IMR-90 (cell line): ENCODE results near the gene SLC38A3. TPM values are rescaled to one million over a fixed set of nuclear protein-coding genes. Genes with fewer than 3 reads are reported as not detected.

Experiments used
- ATAC-seq: fragments of 200-7000 bp; cut with Tn5 transposase; 2 replicates; pipeline ENCODE4 v1.9.1; 2020; ENCODE audit warnings: low read depth, mild to moderate bottlenecking, moderate library complexity
- BruUV-seq: library from RNA; stranded (reverse); fragments of 400-500 nt; replicated peaks from 2 replicates; lab custom pipeline; 2021; lab: Mats Ljungman, UMichigan
- CTCF ChIA-PET: fragments of 300-600 bp; formaldehyde crosslinking; extraction: SDS; loops from one replicate; lab custom pipeline; 2021; ENCODE audit warnings: antibody characterized with exemption; lab: Yijun Ruan, JAX
- POLR2A ChIA-PET: fragments of 300-600 bp; sonication (Branson Sonifier 250); formaldehyde crosslinking; loops from one replicate; lab custom pipeline; 2022; ENCODE audit warnings: antibody characterized with exemption; ENCODE audit not compliant: unreplicated experiment; lab: Charles Lee
- DNase-seq: peaks from one replicate; pipeline ENCODE4 v3.0.0; 2013
- H2AFZ ChIP-seq: replicated peaks from 2 replicates; pipeline ENCODE3; 2013; ENCODE audit warnings: low read length, mild to moderate bottlenecking; ENCODE audit not compliant: poor library complexity
- H2AK5ac ChIP-seq: 2 replicates; pipeline ENCODE4 v1.6.1; 2013; ENCODE audit warnings: low read depth, low read length, inconsistent platforms
- H2AK9ac ChIP-seq: replicated peaks from 2 replicates; pipeline ENCODE3; 2013; ENCODE audit warnings: mild to moderate bottlenecking, low read depth, low read length, moderate library complexity; ENCODE audit not compliant: poor library complexity
- H2BK120ac ChIP-seq: 2 replicates; pipeline ENCODE4 v1.6.1; 2013; ENCODE audit warnings: low read depth, low read length, inconsistent platforms
- H2BK15ac ChIP-seq: 3 replicates; pipeline ENCODE4 v1.6.1; 2013; ENCODE audit warnings: low read depth, low read length, inconsistent platforms
- H2BK20ac ChIP-seq: 2 replicates; pipeline ENCODE4 v1.6.1; 2013; ENCODE audit warnings: low read depth, mild to moderate bottlenecking, inconsistent platforms, low read length, moderate library complexity
- H2BK5ac ChIP-seq: 2 replicates; pipeline ENCODE4 v1.6.1; 2013; ENCODE audit warnings: mild to moderate bottlenecking, low read depth, low read length, inconsistent platforms; ENCODE audit not compliant: poor library complexity, severe bottlenecking
- H3K14ac ChIP-seq: replicated peaks from 2 replicates; pipeline ENCODE4 v1.6.1; 2013; ENCODE audit warnings: low read depth, low read length, inconsistent platforms
- H3K18ac ChIP-seq: 2 replicates; pipeline ENCODE4 v1.6.1; 2013; ENCODE audit warnings: low read depth, low read length, control low read depth
- H3K23ac ChIP-seq: 2 replicates; pipeline ENCODE4 v1.6.1; 2013; ENCODE audit warnings: low read depth, low read length, inconsistent platforms
- H3K27ac ChIP-seq: 2 replicates; pipeline ENCODE4 v1.5.1; 2013; ENCODE audit warnings: mild to moderate bottlenecking, control low read depth, low read length; ENCODE audit not compliant: insufficient read depth
- H3K27me3 ChIP-seq: 2 replicates; pipeline ENCODE4 v1.6.1; 2013; ENCODE audit warnings: low read length; ENCODE audit not compliant: control insufficient read depth, insufficient read depth
- H3K36me3 ChIP-seq: 2 replicates; pipeline ENCODE4 v1.6.1; 2013; ENCODE audit warnings: low read length, mixed read lengths; ENCODE audit not compliant: control insufficient read depth, insufficient read depth
- H3K4ac ChIP-seq: 2 replicates; pipeline ENCODE4 v1.6.1; 2013; ENCODE audit warnings: low read depth, low read length, inconsistent platforms
- H3K4me1 ChIP-seq: 2 replicates; pipeline ENCODE4 v1.6.1; 2013; ENCODE audit warnings: low read length, mixed read lengths; ENCODE audit not compliant: control insufficient read depth, insufficient read depth
- H3K4me2 ChIP-seq: 2 replicates; pipeline ENCODE4 v1.6.1; 2013; ENCODE audit warnings: low read depth, mild to moderate bottlenecking, control low read depth, low read length, moderate library complexity
- H3K4me3 ChIP-seq: 2 replicates; pipeline ENCODE4 v1.5.1; 2013; ENCODE audit warnings: low read depth, mild to moderate bottlenecking, control low read depth, low read length, moderate library complexity; ENCODE audit not compliant: insufficient read depth
- H3K56ac ChIP-seq: 2 replicates; pipeline ENCODE4 v1.6.1; 2013; ENCODE audit warnings: low read length, inconsistent platforms; ENCODE audit not compliant: insufficient read depth; ENCODE audit errors: extremely low read depth
- H3K79me1 ChIP-seq, 2 experiments: 2 replicates each; pipeline ENCODE4 v1.6.1; 2013; ENCODE audit warnings: low read length in 2 of 2, inconsistent platforms in 1 of 2, low read depth in 1 of 2
- H3K9ac ChIP-seq: 2 replicates; pipeline ENCODE4 v1.6.1; 2013; ENCODE audit warnings: low read depth, low read length, control low read depth
- H3K9me1 ChIP-seq: 2 replicates; pipeline ENCODE4 v1.6.1; 2013; ENCODE audit warnings: low read length, inconsistent platforms; ENCODE audit not compliant: insufficient read depth
- H3K9me3 ChIP-seq: 2 replicates; pipeline ENCODE4 v1.6.1; 2013; ENCODE audit warnings: low read length; ENCODE audit not compliant: control insufficient read depth, insufficient read depth
- H4K20me1 ChIP-seq: 2 replicates; pipeline ENCODE4 v1.6.1; 2013; ENCODE audit warnings: low read length, inconsistent platforms; ENCODE audit not compliant: insufficient read depth
- H4K5ac ChIP-seq: 2 replicates; pipeline ENCODE4 v1.6.1; 2013; ENCODE audit warnings: mild to moderate bottlenecking, low read depth, low read length, control low read depth
- H4K8ac ChIP-seq, 2 experiments: 2 replicates each; pipeline ENCODE4 v1.6.1; 2013; ENCODE audit warnings: low read depth in 2 of 2, low read length in 2 of 2, control low read depth in 1 of 2, inconsistent platforms in 1 of 2
- H4K91ac ChIP-seq: 2 replicates; pipeline ENCODE4 v1.6.1; 2013; ENCODE audit warnings: low read depth, low read length, inconsistent platforms; ENCODE audit not compliant: insufficient read depth
- CEBPB ChIP-seq: IDR thresholded peaks from 2 replicates; pipeline ENCODE4 v1.6.1; 2012; ENCODE audit warnings: low read depth, low read length, improper control_type of control experiment
- FOS ChIP-seq: fragments of 150-350 bp; IDR thresholded peaks from 2 replicates; pipeline ENCODE4 v1.6.1; 2016; ENCODE audit warnings: low read depth, low read length
- MAZ ChIP-seq: IDR thresholded peaks from 2 replicates; pipeline ENCODE4 v1.6.1; 2012; ENCODE audit warnings: low read depth, mild to moderate bottlenecking, low read length, improper control_type of control experiment, moderate library complexity, borderline replicate concordance
- RAD21 ChIP-seq: IDR thresholded peaks from 2 replicates; pipeline ENCODE4 v1.6.1; 2012; ENCODE audit warnings: low read length, improper control_type of control experiment
- WGBS, 2 experiments: methylation state at CpG; one replicate each; pipeline versions ENCODE4 v1.1.5 to v1.1.7; 2013; ENCODE audit warnings: missing lambda C conversion rate in 2 of 2; ENCODE audit not compliant: insufficient read length in 1 of 2; ENCODE audit errors: extremely low coverage in 2 of 2; 5-methylcytosine and 5-hydroxymethylcytosine counted together
- dilution Hi-C: fragments of 300-500 bp; cut with HindIII; formaldehyde crosslinking; loops from one replicate; pipeline ENCODE4 v1.14.3; 2018; ENCODE audit warnings: low sequenced_read_pairs; ENCODE audit not compliant: unreplicated experiment
- in situ Hi-C: fragments of 300-500 bp; cut with MboI; formaldehyde crosslinking; loops from 3 replicates; pipeline ENCODE4 v1.14.3; 2019; ENCODE audit warnings: low sequenced_read_pairs, inconsistent platforms, mixed read lengths
- intact Hi-C: fragments of 100-400 bp; cut with micrococcal nuclease; formaldehyde crosslinking; loops from 2 replicates; pipeline ENCODE4 v1.10.0; 2022
- polyA plus RNA-seq, 3 experiments: library from polyadenylated mRNA; depleted of rRNA; stranded (reverse); fragments of >200 nt; gene quantifications; 2 replicates each; pipeline ENCODE4 v1.2.3, GENCODE V29; 2012; ENCODE audit warnings: low replicate concordance in 1 of 3
- total RNA-seq: library from RNA; depleted of rRNA; stranded (reverse); fragments of >200 nt; gene quantifications from 2 replicates; pipeline ENCODE4 v1.2.3, GENCODE V29; 2012
- TF ChIP-seq, protein P1 (sequence below): conservative IDR thresholded peaks from 2 replicates; pipeline ENCODE4 v1.5.1; 2012; ENCODE audit warnings: mild to moderate bottlenecking, low read depth, low read length, improper control_type of control experiment

Gene SLC38A3
- total and polyA plus RNA-seq, 2 of the 4 experiments (the other 2 are of a cell fraction): 0.12 to 0.36 TPM

DNA sequence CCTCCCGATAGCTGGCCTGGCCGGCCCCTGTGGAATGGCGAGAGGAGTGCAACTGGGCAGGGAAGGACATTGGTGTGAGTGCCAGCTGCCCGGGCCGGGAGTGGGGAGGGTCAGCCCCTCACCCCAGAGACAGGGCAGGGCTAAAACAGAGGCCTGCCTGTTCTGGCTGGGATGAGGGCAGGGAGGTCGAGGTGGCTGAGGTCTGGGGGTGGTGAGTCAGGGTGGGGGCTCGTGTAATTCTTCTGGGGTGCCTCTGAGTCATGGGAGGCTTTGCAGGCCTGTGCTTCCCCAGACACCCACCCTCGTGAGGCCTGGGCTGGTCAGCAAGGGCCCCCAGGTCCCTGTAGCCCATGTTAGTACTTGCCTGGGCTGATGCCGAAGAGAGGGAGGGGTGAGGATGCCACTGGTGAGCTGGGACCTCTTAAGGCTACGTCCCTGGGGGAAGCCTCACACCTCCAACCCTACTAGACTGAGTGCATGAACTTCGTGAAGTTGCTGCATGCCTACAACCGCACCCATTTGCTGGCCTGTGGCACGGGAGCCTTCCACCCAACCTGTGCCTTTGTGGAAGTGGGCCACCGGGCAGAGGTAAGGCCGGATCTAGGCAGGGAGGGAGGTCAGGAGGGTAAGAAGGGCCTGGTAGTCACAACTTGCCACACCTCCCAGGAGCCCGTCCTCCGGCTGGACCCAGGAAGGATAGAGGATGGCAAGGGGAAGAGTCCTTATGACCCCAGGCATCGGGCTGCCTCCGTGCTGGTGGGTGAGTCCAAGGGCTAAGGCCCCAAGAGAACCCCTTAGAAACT, 65.6 kb downstream of the SLC38A3 start:
- Histone ChIP-seq H4K20me1 (no peaks in the 10 kb centered on the region), H3K36me3 (peaks cover 12% of the 10 kb centered on the region; the same call in 1 of the 2 replicates), H3K9me3 (no peaks in the 10 kb centered on the region), H3K4me2 (peak overlapping the region; percentile 71), H3K4ac (peak overlapping the region; percentile 98), H2BK15ac (peak overlapping the region; percentile 86; the same call in 1 of the 3 replicates), H3K27ac (peak overlapping the region; percentile 8; the same call in 1 of the 2 replicates), H3K56ac (no peak overlapping the region), H2AK9ac (peak overlapping the region; percentile 95), H3K9me1 (peaks cover 31% of the 10 kb centered on the region), H2BK5ac (peak overlapping the region; percentile 83), H2BK120ac (peak overlapping the region; percentile 95), H3K18ac (peak overlapping the region; percentile 11; the same call in 1 of the 2 replicates), H3K79me1 (peaks cover 3 to 40% of the 10 kb centered on the region in 2 experiments; a peak in 3 of 4 replicates), H3K27me3 (no peaks in the 10 kb centered on the region), H2AFZ (peak overlapping the region; percentile 71), H2AK5ac (peak overlapping the region; percentile 98), H3K14ac (peak overlapping the region; percentile 92), H2BK20ac (peak overlapping the region; percentile 49), H3K23ac (peak overlapping the region; percentile 45; the same call in 1 of the 2 replicates), H3K4me1 (peaks cover 50% of the 10 kb centered on the region), H4K91ac (peak overlapping the region; percentile 91), H4K5ac (peak overlapping the region; percentile 46), H3K4me3 (no peak overlapping the region), H4K8ac (peak overlapping the region in 1 of 2 experiments; percentile 94; a peak in 2 of 4 replicates), H3K9ac (0 out of 2 replicates have a peak overlapping the region, but pooled peaks have one; percentile 10)
- DNase-seq (peak; percentile 37), ATAC-seq (no peak)
- CTCF ChIA-PET: interaction anchor here (1.3 to 2.2 kb wide), 2 partner anchors 10 to 44 kb away, joined by 4 to 7 read pairs; no protein-coding TSS in a partner anchor
- intact Hi-C loops (no loop called here), dilution Hi-C loops (no loop called here), in situ Hi-C loops (loop anchor here (5.0 kb wide), 2 partner anchors 43 to 78 kb away; partner anchors contain the start of gene GNAT1)
- 58% methylated on average over 2 of the region's 19 CpGs; no CpG with 5 or more reads in 1 of the 2 experiments for WGBS, 2 experiments
- POLR2A ChIA-PET: no interaction called here
- TF ChIP-seq FOS (peak; percentile 45; the same call in 1 of the 2 replicates), RAD21 (no peak), CEBPB (no peak), MAZ (0 out of 2 replicates have a peak, but pooled peaks have one; percentile 24)
- TF ChIP-seq, protein P1, sequence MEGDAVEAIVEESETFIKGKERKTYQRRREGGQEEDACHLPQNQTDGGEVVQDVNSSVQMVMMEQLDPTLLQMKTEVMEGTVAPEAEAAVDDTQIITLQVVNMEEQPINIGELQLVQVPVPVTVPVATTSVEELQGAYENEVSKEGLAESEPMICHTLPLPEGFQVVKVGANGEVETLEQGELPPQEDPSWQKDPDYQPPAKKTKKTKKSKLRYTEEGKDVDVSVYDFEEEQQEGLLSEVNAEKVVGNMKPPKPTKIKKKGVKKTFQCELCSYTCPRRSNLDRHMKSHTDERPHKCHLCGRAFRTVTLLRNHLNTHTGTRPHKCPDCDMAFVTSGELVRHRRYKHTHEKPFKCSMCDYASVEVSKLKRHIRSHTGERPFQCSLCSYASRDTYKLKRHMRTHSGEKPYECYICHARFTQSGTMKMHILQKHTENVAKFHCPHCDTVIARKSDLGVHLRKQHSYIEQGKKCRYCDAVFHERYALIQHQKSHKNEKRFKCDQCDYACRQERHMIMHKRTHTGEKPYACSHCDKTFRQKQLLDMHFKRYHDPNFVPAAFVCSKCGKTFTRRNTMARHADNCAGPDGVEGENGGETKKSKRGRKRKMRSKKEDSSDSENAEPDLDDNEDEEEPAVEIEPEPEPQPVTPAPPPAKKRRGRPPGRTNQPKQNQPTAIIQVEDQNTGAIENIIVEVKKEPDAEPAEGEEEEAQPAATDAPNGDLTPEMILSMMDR: no peak
- BruUV-seq: no TSS peak
